IMR-90 (cell line): ENCODE data around the gene CMTM8.

Experiments
- CHD1 ChIP-seq: IDR thresholded peaks from 2 replicates; pipeline ENCODE4 v1.6.1; 2012; ENCODE audit warnings: low read depth, low read length, improper control_type of control experiment
- CTCF ChIP-seq: conservative IDR thresholded peaks from 2 replicates; pipeline ENCODE4 v1.5.1; 2012; ENCODE audit warnings: mild to moderate bottlenecking, low read depth, low read length, improper control_type of control experiment
- ELK1 ChIP-seq: fragments of 150-350 bp; IDR thresholded peaks from 2 replicates; pipeline ENCODE4 v1.6.1; 2016; ENCODE audit warnings: low read depth, mild to moderate bottlenecking, low read length, moderate library complexity, borderline replicate concordance
- MAZ ChIP-seq: IDR thresholded peaks from 2 replicates; pipeline ENCODE4 v1.6.1; 2012; ENCODE audit warnings: low read depth, mild to moderate bottlenecking, low read length, improper control_type of control experiment, moderate library complexity, borderline replicate concordance
- NFE2L2 ChIP-seq: fragments of 150-350 bp; IDR thresholded peaks from 2 replicates; pipeline ENCODE4 v1.6.1; 2016; ENCODE audit warnings: low read depth, mild to moderate bottlenecking, low read length
- POLR2A ChIP-seq: IDR thresholded peaks from 2 replicates; pipeline ENCODE4 v1.6.1; 2012; ENCODE audit warnings: mild to moderate bottlenecking, low read depth, low read length
- RAD21 ChIP-seq: IDR thresholded peaks from 2 replicates; pipeline ENCODE4 v1.6.1; 2012; ENCODE audit warnings: low read length, improper control_type of control experiment

- TF ChIP-seq POLR2A (no peak), CTCF (no peak), RAD21 (no peak), CHD1 (no peak), NFE2L2 (no peak), ELK1 (no peak), MAZ (no peak)
These were observed 181.3 kb downstream of the CMTM8 start for GRCh38 chr3:32419742-32420125.
